A673 (cell line): ENCODE data around the gene INPP5A.

ENCODE experiments used
- CTCF ChIP-seq: fragments of 300-800, 200-600 bp; sonication (generic); conservative IDR thresholded peaks from 2 replicates; pipeline ENCODE4 v1.5.1; 2017; ENCODE audit warnings: low read depth, mild to moderate bottlenecking, antibody characterized with exemption, low read length, moderate library complexity, mixed read lengths
- EZH2 ChIP-seq: fragments of 200-600 bp; sonication (generic); IDR thresholded peaks from 2 replicates; pipeline ENCODE4 v1.6.1; 2017; ENCODE audit warnings: borderline replicate concordance, low read depth, mild to moderate bottlenecking, mixed read lengths, antibody characterized with exemption, low read length; ENCODE audit not compliant: poor library complexity, severe bottlenecking

- TF ChIP-seq CTCF, result no peak
- no peak for TF ChIP-seq EZH2
Observed at GRCh38 chr10:132710036-132710686, 172.6 kb downstream of the INPP5A start.
